Tibial nerve (tissue), 4 donors: Measurements from ENCODE around the gene UNC80. TPM values are rescaled to one million over a fixed set of nuclear protein-coding genes. Genes with fewer than 3 reads are reported as not detected.

Source experiments
- DNase-seq, 2 donors: peaks; one replicate each; pipeline ENCODE4 v3.0.0-alpha.2; 2019; ENCODE audit warnings: low spot score in 2 of 2
- H3K27ac ChIP-seq, 4 donors: fragments of 200-600 bp; sonication (generic) in 3 of 4; one replicate each; pipeline ENCODE4 v1.5.1; 2017 to 2019; ENCODE audit warnings: mild to moderate bottlenecking in 1 of 4
- H3K27me3 ChIP-seq, 2 donors: fragments of 200-600 bp; sonication (generic) in 1 of 2; one replicate each; pipeline versions ENCODE4 v1.5.1 to v1.6.0; 2017 to 2019
- H3K36me3 ChIP-seq, 3 donors: fragments of 200-600 bp; sonication (generic); one replicate each; pipeline ENCODE4 v1.5.1; 2018 to 2019
- H3K4me1 ChIP-seq, 4 donors: fragments of 200-600 bp; sonication (generic) in 3 of 4; one replicate each; pipeline ENCODE4 v1.5.1; 2017 to 2019
- H3K4me3 ChIP-seq, 4 donors: fragments of 200-600 bp; sonication (generic) in 3 of 4; one replicate each; pipeline ENCODE4 v1.5.1; 2017 to 2019; ENCODE audit warnings: mild to moderate bottlenecking in 1 of 4, moderate library complexity in 1 of 4
- H3K9me3 ChIP-seq, 4 donors: fragments of 200-600 bp; sonication (generic) in 3 of 4; one replicate each; pipeline ENCODE4 v1.5.1; 2017 to 2019
- CTCF ChIP-seq, 5 experiments: fragments of 200-600 bp in 3 of 5; fragments of 450-650 bp in 2 of 5; sonication (generic) in 3 of 5; IDR thresholded peaks; one replicate each; pipeline ENCODE4 v1.5.1; 2016 to 2019; ENCODE audit warnings: antibody characterized with exemption in 5 of 5, mild to moderate bottlenecking in 3 of 5, moderate library complexity in 2 of 5
- EP300 ChIP-seq, 2 donors: sonication (generic); formaldehyde crosslinking; IDR thresholded peaks; one replicate each; pipeline ENCODE4 v1.6.1; 2017; ENCODE audit warnings: antibody characterized with exemption in 2 of 2, mild to moderate bottlenecking in 1 of 2
- POLR2A ChIP-seq, 2 donors: fragments of 450-650 bp; IDR thresholded peaks; one replicate each; pipeline ENCODE4 v1.6.1; 2017; ENCODE audit warnings: antibody characterized with exemption in 2 of 2, mild to moderate bottlenecking in 2 of 2, moderate library complexity in 2 of 2
- WGBS, 2 donors: methylation state at CpG; one replicate each; pipeline ENCODE4 v1.1.5; 2018; 5-methylcytosine and 5-hydroxymethylcytosine counted together
- total RNA-seq, 4 donors: library from RNA; depleted of rRNA; stranded (reverse); fragments of >200 nt; gene quantifications; one replicate each; pipeline ENCODE4 v1.1.0, GENCODE V29; 2016

The UNC80 gene
- total RNA-seq, 4 donors from 2014 or later: 0.22 to 0.30 TPM; not detected in 2

DNA sequence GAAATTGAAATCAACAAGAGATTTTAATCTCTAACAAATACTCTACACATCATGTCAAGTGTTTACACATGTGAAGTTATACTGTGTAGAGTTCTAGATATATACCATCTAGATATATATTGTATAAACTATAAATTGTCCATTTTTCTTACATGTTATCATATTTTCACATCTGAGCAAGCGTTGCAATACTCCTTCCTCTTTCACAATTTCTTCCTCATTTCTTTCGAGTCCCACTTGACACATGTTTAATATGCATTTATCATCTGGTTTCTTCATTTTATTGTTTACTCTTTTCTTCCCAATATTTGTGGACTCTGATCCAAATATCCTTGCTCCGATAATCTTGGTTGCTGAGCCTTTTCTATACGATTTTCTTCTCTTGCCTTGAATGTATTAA, 50.2 kb downstream of the UNC80 start:
- no peaks in the 10 kb centered on the region for H3K9me3 ChIP-seq
- no peaks in the 10 kb centered on the region for H3K27me3 ChIP-seq
- no peak for DNase-seq
- WGBS, 2 donors: 87 to 90% methylated on average over 4 of the region's 4 CpGs
- no peak for TF ChIP-seq EP300 (IDR thresholded peaks at IDR 0.05)
- TF ChIP-seq POLR2A (IDR thresholded peaks at IDR 0.05): no peak
- TF ChIP-seq CTCF (IDR thresholded peaks at IDR 0.05): no peak
- no peak overlapping the region for H3K27ac ChIP-seq
- H3K4me1 ChIP-seq: no peaks in the 10 kb centered on the region
- H3K36me3 ChIP-seq: no peaks in the 10 kb centered on the region
- no peak overlapping the region for H3K4me3 ChIP-seq

- Histone ChIP-seq H3K4me3 (no peak overlapping the region), H3K4me1 (no peaks in the 10 kb centered on the region), H3K36me3 (no peaks in the 10 kb centered on the region), H3K27me3 (no peaks in the 10 kb centered on the region), H3K9me3 (no peaks in the 10 kb centered on the region), H3K27ac (no peak overlapping the region)
- DNase-seq: no peak
- no peak for TF ChIP-seq POLR2A (IDR thresholded peaks at IDR 0.05)
- TF ChIP-seq CTCF (IDR thresholded peaks at IDR 0.05): no peak
- TF ChIP-seq EP300 (IDR thresholded peaks at IDR 0.05): no peak
- 87 to 89% methylated on average over 3 of the region's 3 CpGs for WGBS, 2 donors
These were observed 51.9 kb downstream of the UNC80 start for GRCh38 chr2:209823484-209823883.

GRCh38 chr2:209824391-209824790, 52.8 kb downstream of the UNC80 start:
- Histone ChIP-seq H3K4me3 (no peak overlapping the region), H3K4me1 (no peaks in the 10 kb centered on the region), H3K27ac (no peak overlapping the region), H3K36me3 (no peaks in the 10 kb centered on the region), H3K9me3 (no peaks in the 10 kb centered on the region), H3K27me3 (no peaks in the 10 kb centered on the region)
- 84 to 94% methylated on average over 1 of the region's 1 CpG for WGBS, 2 donors
- no peak for TF ChIP-seq CTCF (IDR thresholded peaks at IDR 0.05)
- TF ChIP-seq EP300 (IDR thresholded peaks at IDR 0.05): no peak
- TF ChIP-seq POLR2A (IDR thresholded peaks at IDR 0.05): no peak
- DNase-seq: no peak

GRCh38 chr2:209830722-209831465, 59.3 kb downstream of the UNC80 start:
- Histone ChIP-seq H3K4me1 (no peaks in the 10 kb centered on the region), H3K36me3 (no peaks in the 10 kb centered on the region), H3K9me3 (no peaks in the 10 kb centered on the region), H3K4me3 (no peak overlapping the region), H3K27ac (no peak overlapping the region), H3K27me3 (no peaks in the 10 kb centered on the region)
- no peak for TF ChIP-seq EP300 (IDR thresholded peaks at IDR 0.05)
- no peak for TF ChIP-seq POLR2A (IDR thresholded peaks at IDR 0.05)
- no peak for TF ChIP-seq CTCF (IDR thresholded peaks at IDR 0.05)
- DNase-seq: no peak
- WGBS, 2 donors: 84 to 85% methylated on average over 4 of the region's 4 CpGs

DNA sequence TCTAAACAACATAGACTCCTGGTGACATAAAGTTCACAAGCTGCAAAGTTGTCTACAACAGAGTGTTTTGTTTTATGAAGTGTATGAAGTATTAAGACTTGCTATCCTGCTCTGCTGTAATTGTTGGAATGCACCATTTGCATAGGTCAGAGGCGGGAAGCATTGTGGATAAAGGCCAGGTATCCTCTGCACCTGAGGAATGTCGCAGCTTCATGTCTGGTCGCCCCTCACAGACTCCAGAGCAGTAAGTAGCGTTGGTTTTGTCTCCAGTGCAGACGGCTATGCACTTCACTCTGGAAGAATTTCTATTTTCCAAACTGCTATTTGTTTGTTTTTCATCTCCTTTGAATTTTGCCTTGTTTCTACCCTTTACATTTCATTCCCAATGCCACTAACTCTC, 63.1 kb downstream of the UNC80 start:
- no peaks in the 10 kb centered on the region for H3K36me3 ChIP-seq
- no peaks in the 10 kb centered on the region for H3K4me1 ChIP-seq
- no peaks in the 10 kb centered on the region for H3K27me3 ChIP-seq
- no peak for DNase-seq
- no peak overlapping the region for H3K27ac ChIP-seq
- H3K9me3 ChIP-seq: no peaks in the 10 kb centered on the region
- H3K4me3 ChIP-seq: no peak overlapping the region
- TF ChIP-seq CTCF (IDR thresholded peaks at IDR 0.05) (no peak), EP300 (IDR thresholded peaks at IDR 0.05) (no peak)
- 63 to 74% methylated on average over 5 of the region's 5 CpGs for WGBS, 2 donors
